Hepatocyte (in vitro differentiated cells): Measurements from ENCODE around the gene DTX1.

Experiments
- CTCF ChIP-seq: fragments of 200-600 bp; sonication (generic); IDR thresholded peaks from 2 replicates; pipeline ENCODE4 v1.5.1; 2016; ENCODE audit warnings: antibody characterized with exemption, mild to moderate bottlenecking; ENCODE audit not compliant: poor library complexity
- EZH2 ChIP-seq: fragments of 200-600 bp; sonication (generic); IDR thresholded peaks from 2 replicates; pipeline ENCODE4 v1.6.1; 2016; ENCODE audit warnings: antibody characterized with exemption, mild to moderate bottlenecking, borderline replicate concordance
- EZH2phosphoT487 ChIP-seq: fragments of 200-600 bp; sonication (generic); IDR thresholded peaks from one replicate; pipeline ENCODE4 v1.6.1; 2018; ENCODE audit warnings: antibody characterized with exemption, mild to moderate bottlenecking, low read depth, moderate library complexity; ENCODE audit not compliant: unreplicated experiment, severe bottlenecking

- TF ChIP-seq EZH2 (no peak), CTCF (no peak), EZH2phosphoT487 (no peak)
Observed at GRCh38 chr12:113136128-113136989, 79.8 kb downstream of the DTX1 start.
